Measurements from ENCODE around the gene FARP1. TPM values are rescaled to one million over a fixed set of nuclear protein-coding genes. Genes with fewer than 3 reads are reported as not detected.

The FARP1 gene
- total RNA-seq, 1 donor from 2014 or later, result 278 TPM

- no peak for DNase-seq (ENCODE audit: low spot score, unreplicated experiment)
- TF ChIP-seq CTCF (IDR thresholded peaks at IDR 0.05; ENCODE audit: unreplicated experiment), result no peak
- H3K4me3 Mint-ChIP-seq (ENCODE audit: low read depth), result no peak overlapping the region
- H3K9me3 Mint-ChIP-seq (ENCODE audit: low read depth), result no peaks in the 10 kb centered on the region
- peaks cover 44% of the 10 kb centered on the region for H3K36me3 Mint-ChIP-seq (ENCODE audit: insufficient read depth)
- no peak overlapping the region for H3K27ac Mint-ChIP-seq
- H3K4me1 Mint-ChIP-seq (ENCODE audit: low read depth), result peaks cover 24% of the 10 kb centered on the region
- no peaks in the 10 kb centered on the region for H3K27me3 Mint-ChIP-seq
Measured at GRCh38 chr13:98389319-98389718, 246.4 kb downstream of the FARP1 start.

DNA sequence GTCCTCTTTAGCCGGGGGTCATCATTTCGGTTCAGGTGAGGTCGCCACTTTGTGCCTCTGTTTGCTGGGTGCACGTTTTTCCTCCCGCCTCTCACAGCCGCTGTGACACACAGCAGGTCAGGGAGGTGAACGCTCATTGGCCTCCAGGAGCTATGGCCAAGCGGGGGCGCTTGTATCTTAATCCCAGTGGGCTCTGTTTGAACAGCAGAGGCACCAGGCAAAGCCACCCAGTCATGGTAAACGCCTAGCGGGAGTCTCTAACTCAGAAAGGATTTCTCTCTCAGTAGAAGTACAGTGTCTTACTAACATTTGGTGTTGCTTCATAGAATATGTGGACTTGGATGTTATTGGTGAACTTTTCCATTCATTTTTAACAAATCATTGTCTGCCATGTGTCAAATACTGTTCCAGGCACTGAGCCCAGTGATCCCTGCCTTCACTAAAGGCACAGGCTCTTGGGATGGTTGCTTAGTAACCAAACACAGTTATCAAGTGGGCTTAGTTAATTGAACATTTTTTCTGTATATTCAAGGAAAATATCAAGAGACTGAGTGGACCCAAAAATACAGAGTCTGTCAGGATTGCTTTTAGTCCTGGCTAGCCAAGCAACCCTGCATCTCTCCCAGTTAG is 247.3 kb downstream of the FARP1 start:
- H3K36me3 Mint-ChIP-seq (ENCODE audit: insufficient read depth), result peaks cover 38% of the 10 kb centered on the region
- H3K27ac Mint-ChIP-seq, result no peak overlapping the region
- H3K27me3 Mint-ChIP-seq, result no peaks in the 10 kb centered on the region
- DNase-seq (ENCODE audit: low spot score, unreplicated experiment), result no peak
- H3K9me3 Mint-ChIP-seq (ENCODE audit: low read depth), result no peaks in the 10 kb centered on the region
- no peak for TF ChIP-seq CTCF (IDR thresholded peaks at IDR 0.05; ENCODE audit: unreplicated experiment)
- no peak overlapping the region for H3K4me3 Mint-ChIP-seq (ENCODE audit: low read depth)
- H3K4me1 Mint-ChIP-seq (ENCODE audit: low read depth), result peaks cover 18% of the 10 kb centered on the region

DNA sequence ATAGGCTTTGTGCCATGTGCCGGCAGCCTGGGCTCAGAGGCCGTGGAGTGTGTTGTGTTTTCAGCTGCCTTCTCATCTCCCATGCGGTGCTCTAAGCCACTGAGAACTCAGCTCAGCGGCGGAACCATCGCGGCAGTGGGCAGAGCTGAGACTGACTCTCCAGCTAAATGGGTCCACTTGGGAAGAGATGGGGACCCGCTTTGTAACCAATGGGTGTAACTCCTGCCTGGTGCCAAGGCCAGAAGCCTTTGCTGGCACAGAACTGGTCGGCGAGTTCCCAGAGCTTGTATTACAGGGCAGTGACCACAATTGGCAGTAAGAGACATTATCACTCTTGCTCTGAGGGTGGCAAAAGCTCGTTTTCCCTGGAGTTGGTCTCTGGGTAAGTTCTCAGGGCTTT is 251.0 kb downstream of the FARP1 start:
- H3K4me3 Mint-ChIP-seq (ENCODE audit: low read depth), result no peak overlapping the region
- no peaks in the 10 kb centered on the region for H3K27me3 Mint-ChIP-seq
- H3K27ac Mint-ChIP-seq, result no peak overlapping the region
- H3K36me3 Mint-ChIP-seq (ENCODE audit: insufficient read depth), result peaks cover 39% of the 10 kb centered on the region
- H3K9me3 Mint-ChIP-seq (ENCODE audit: low read depth), result no peaks in the 10 kb centered on the region
- TF ChIP-seq CTCF (IDR thresholded peaks at IDR 0.05; ENCODE audit: unreplicated experiment), result no peak
- H3K4me1 Mint-ChIP-seq (ENCODE audit: low read depth), result peaks cover 6% of the 10 kb centered on the region
- no peak for DNase-seq (ENCODE audit: low spot score, unreplicated experiment)

DNA sequence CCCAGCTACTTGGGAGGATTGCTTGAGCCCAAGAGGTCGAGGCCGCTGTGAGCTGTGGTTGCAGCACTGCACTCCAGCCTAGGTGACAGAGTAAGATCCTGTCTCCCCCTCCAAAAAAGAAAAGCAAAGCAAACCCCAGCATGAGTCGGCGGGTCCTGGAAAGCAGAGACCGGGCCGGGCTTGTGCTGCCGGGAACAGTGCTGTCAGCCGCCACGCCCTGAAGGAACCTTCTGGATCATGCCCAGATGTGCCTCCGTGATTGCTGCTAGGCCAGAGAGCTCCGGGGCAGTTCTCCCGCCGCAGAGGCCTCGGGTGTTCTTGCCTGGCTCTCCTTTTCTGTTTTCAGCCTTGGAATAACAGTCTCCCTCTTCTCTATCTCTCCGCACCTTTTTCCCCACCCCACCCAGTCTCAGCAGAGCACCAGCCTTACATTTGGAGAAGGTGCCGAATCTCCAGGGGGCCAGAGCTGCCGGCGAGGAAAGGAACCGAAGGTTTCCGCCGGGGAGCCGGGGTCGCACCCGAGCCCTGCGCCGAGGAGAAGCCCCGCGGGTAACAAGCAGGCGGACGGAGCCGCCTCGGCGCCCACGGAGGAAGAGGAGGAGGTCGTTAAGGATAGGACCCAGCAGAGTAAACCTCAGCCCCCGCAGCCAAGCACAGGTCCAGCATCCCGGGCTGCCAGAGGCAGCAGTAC is 252.1 kb downstream of the FARP1 start:
- Mint-ChIP-seq H3K4me3 (ENCODE audit: low read depth) (no peak overlapping the region), H3K9me3 (ENCODE audit: low read depth) (no peaks in the 10 kb centered on the region), H3K27ac (peak overlapping the region; percentile 49), H3K27me3 (no peaks in the 10 kb centered on the region), H3K36me3 (ENCODE audit: insufficient read depth) (peaks cover 33% of the 10 kb centered on the region), H3K4me1 (ENCODE audit: low read depth) (peaks cover 14% of the 10 kb centered on the region)
- no peak for DNase-seq (ENCODE audit: low spot score, unreplicated experiment)
- TF ChIP-seq CTCF (IDR thresholded peaks at IDR 0.05; ENCODE audit: unreplicated experiment), result no peak

GRCh38 chr13:98396071-98396710 is 253.3 kb downstream of the FARP1 start:
- DNase-seq (ENCODE audit: low spot score, unreplicated experiment), result no peak
- Mint-ChIP-seq H3K4me1 (ENCODE audit: low read depth) (peaks cover 20% of the 10 kb centered on the region), H3K36me3 (ENCODE audit: insufficient read depth) (peaks cover 27% of the 10 kb centered on the region), H3K4me3 (ENCODE audit: low read depth) (no peak overlapping the region), H3K9me3 (ENCODE audit: low read depth) (no peaks in the 10 kb centered on the region), H3K27ac (peak overlapping the region; percentile 49), H3K27me3 (no peaks in the 10 kb centered on the region)
- no peak for TF ChIP-seq CTCF (IDR thresholded peaks at IDR 0.05; ENCODE audit: unreplicated experiment)
